GM12864 (cell line): ENCODE results near the gene HEBP1.
"Not testable (repeated sequence)": the region's sequence is repeated elsewhere in the genome, so short reads cannot be mapped to it uniquely, and the experiment has no call there.

Experiments used
- DNase-seq: peaks from one replicate; pipeline ENCODE4 v3.0.0-alpha.2; 2011; ENCODE audit warnings: low read depth
- H3K4me3 ChIP-seq: 2 replicates; pipeline ENCODE4 v1.5.1; 2011; ENCODE audit warnings: mild to moderate bottlenecking, low read depth, low read length, control low read depth
- TF ChIP-seq, protein P1 (sequence below): IDR thresholded peaks from 2 replicates; pipeline ENCODE4 v1.5.1; 2011; ENCODE audit warnings: low read depth, mild to moderate bottlenecking, moderate library complexity, low read length, control low read depth, inconsistent platforms; ENCODE audit errors: missing control alignments

HEBP1 gene

DNA sequence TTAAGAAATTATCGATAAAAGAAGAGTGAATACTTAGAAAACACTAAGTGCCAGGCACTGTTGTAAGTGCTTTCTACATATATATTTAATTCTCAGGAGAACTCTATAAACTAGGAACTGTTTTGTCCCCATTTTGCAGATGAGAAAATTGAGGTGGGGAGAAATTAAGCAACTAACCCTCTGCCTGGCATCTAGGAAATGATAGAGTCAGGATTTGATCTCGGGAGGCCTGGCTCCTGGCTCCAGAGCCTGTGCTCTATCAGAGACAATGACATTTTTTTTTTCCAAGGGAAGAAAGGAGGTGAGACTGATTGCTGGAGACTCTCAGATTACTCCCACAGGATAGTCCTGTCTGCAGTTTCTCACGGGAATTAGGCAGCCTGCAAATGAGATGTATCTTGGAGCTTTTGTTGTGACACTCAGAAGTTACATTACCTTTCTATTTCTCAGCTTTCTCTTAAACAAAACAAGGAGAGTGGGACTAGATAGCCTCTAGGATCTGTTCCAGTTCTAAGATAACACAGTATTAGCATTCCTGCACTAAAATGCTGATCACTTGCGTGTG lies 42.7 kb upstream of the HEBP1 start:
- no peak for DNase-seq
- H3K4me3 ChIP-seq, result no peak overlapping the region

GRCh38 chr12:13041224-13041623 lies 41.2 kb upstream of the HEBP1 start:
- TF ChIP-seq, protein P1, sequence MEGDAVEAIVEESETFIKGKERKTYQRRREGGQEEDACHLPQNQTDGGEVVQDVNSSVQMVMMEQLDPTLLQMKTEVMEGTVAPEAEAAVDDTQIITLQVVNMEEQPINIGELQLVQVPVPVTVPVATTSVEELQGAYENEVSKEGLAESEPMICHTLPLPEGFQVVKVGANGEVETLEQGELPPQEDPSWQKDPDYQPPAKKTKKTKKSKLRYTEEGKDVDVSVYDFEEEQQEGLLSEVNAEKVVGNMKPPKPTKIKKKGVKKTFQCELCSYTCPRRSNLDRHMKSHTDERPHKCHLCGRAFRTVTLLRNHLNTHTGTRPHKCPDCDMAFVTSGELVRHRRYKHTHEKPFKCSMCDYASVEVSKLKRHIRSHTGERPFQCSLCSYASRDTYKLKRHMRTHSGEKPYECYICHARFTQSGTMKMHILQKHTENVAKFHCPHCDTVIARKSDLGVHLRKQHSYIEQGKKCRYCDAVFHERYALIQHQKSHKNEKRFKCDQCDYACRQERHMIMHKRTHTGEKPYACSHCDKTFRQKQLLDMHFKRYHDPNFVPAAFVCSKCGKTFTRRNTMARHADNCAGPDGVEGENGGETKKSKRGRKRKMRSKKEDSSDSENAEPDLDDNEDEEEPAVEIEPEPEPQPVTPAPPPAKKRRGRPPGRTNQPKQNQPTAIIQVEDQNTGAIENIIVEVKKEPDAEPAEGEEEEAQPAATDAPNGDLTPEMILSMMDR, result no peak
- H3K4me3 ChIP-seq, result no peak overlapping the region
- DNase-seq, result no peak

More for the DNA sequence above, 42.7 kb upstream of the HEBP1 start:
- TF ChIP-seq, protein P1, result no peak

- TF ChIP-seq, protein P1, result no peak
- no peak for DNase-seq
These were observed 39.4 kb upstream of the HEBP1 start for GRCh38 chr12:13039328-13039956.

DNA sequence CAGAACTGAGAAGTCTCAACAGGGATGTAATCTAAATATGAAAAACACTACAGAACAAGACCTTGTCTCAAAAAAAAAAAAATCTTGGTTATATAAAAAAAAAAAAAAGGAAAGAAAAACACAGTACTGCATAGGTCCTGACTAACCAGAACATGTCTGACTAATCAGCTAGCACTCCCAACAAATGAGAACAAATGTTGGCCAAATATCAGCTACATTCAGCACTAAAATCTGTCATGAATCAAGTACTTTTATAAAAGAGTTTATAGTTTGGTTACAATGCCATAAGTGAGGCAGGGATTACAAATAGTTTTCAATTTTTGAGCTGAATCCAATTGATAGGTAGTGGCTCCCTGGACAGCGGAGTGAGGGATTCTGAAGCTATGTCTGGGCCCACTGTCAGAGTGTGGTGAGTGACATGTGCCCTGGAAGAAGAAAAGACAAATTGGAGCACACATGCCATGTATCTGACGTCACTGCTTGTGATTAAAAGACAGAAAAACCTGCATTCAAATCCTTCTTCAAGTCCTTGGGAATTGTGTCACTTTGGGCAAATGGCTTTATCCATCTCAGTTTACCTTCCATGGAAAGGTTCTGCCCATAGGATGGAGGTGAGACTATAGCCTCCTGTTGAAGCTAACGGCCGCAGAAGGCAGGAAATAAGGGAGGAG lies 38.6 kb upstream of the HEBP1 start:
- DNase-seq, result no peak
- TF ChIP-seq, protein P1, result no peak
- H3K4me3 ChIP-seq, result no peak overlapping the region

More at GRCh38 chr12:13039328-13039956, 39.4 kb upstream of the HEBP1 start:
- H3K4me3 ChIP-seq, result no peak overlapping the region

- no peak for DNase-seq
- no peak overlapping the region for H3K4me3 ChIP-seq
- TF ChIP-seq, protein P1, result no peak
These were observed 36.8 kb upstream of the HEBP1 start for GRCh38 chr12:13036881-13037280.

DNA sequence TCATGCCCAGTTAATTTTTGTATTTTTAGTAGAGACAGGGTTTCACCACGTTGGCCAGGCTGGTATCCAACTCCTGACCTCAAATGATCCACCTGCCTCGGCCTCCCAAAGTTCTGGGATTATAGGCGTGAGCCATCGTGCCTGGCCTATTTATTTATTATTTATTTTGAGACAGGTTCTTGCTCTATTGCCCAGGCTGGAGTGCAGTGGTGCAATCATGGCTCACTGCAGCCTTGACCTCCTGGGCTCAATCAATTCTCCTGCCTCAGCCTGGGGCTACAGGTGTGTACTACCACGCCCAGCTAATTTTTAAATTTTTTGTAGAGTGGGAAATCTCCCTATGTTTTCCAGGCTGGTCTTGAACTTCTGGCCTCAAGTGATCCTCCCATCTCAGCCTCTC lies 35.3 kb upstream of the HEBP1 start:
- DNase-seq, H3K4me3 ChIP-seq: not testable (repeated sequence)

GRCh38 chr12:13033476-13033875 lies 33.4 kb upstream of the HEBP1 start:
- no peak for DNase-seq
- TF ChIP-seq, protein P1, result no peak
- H3K4me3 ChIP-seq, result no peak overlapping the region
